ENCODE measurements around the gene APMAP. TPM values are rescaled to one million over a fixed set of nuclear protein-coding genes. Genes with fewer than 3 reads are reported as not detected.

The APMAP gene
- total RNA-seq, 1 donor from 2014 or later: 70.5 TPM

- DNase-seq (ENCODE audit: low read depth): no peak
Measured at GRCh38 chr20:24914388-24915241, 77.9 kb downstream of the APMAP start.

GRCh38 chr20:24913076-24913628, 79.4 kb downstream of the APMAP start:
- DNase-seq (ENCODE audit: low read depth): no peak

Other genes with a start within 250 kb of the APMAP start
- gene CST7, start 43.5 kb downstream of the APMAP start, total RNA-seq: 5.4 and 6.8 TPM in 2 replicates
- gene ACSS1, start 65.4 kb upstream of the APMAP start, total RNA-seq: 0.88 and 1.3 TPM in 2 replicates
- gene VSX1, start 89.4 kb upstream of the APMAP start, total RNA-seq: not detected in 2 replicates
- 38.7 and 43.2 TPM in 2 replicates for gene ENTPD6, start 203.0 kb upstream of the APMAP start, total RNA-seq